HepG2 (cell line): ENCODE data around the gene KHNYN. TPM values are rescaled to one million over a fixed set of nuclear protein-coding genes. Genes with fewer than 3 reads are reported as not detected.

Experiments
- ARID4A ChIP-seq: sonication (generic); formaldehyde crosslinking; IDR thresholded peaks from 2 replicates; pipeline ENCODE4 v1.5.0; 2020; ENCODE audit warnings: mild to moderate bottlenecking, missing genetic modification reagents, borderline replicate concordance
- ATF4 ChIP-seq, 2 experiments: fragments of 450-650 bp in 1 of 2; sonication (generic) in 1 of 2; formaldehyde crosslinking; IDR thresholded peaks; 2 replicates each; pipeline versions ENCODE4 v1.5.0 to v1.8.0; 2020 to 2022; ENCODE audit warnings: mild to moderate bottlenecking in 1 of 2, missing genetic modification reagents in 1 of 2
- CBX5 ChIP-seq: sonication (generic); formaldehyde crosslinking; IDR thresholded peaks from 2 replicates; pipeline ENCODE4 v1.4.0; 2020; ENCODE audit warnings: missing genetic modification reagents, borderline replicate concordance
- CENPX ChIP-seq: sonication (generic); formaldehyde crosslinking; IDR thresholded peaks from 2 replicates; pipeline ENCODE4 v1.9.0; 2021; ENCODE audit warnings: mild to moderate bottlenecking, missing genetic modification reagents, moderate library complexity
- DRAP1 ChIP-seq: IDR thresholded peaks from 2 replicates; pipeline ENCODE4 v1.6.1; 2016; ENCODE audit warnings: missing genetic modification reagents, missing compliant biosample characterization
- HMG20B ChIP-seq: conservative IDR thresholded peaks from 2 replicates; pipeline ENCODE4 v1.6.1; 2016; ENCODE audit warnings: missing genetic modification reagents, missing compliant biosample characterization
- KDM2A ChIP-seq: sonication (generic); formaldehyde crosslinking; IDR thresholded peaks from 2 replicates; pipeline ENCODE4 v1.4.0; 2020; ENCODE audit warnings: low read depth, missing genetic modification reagents, borderline replicate concordance
- MBNL3 ChIP-seq: fragments of 250-450 bp; sonication (Bioruptor Pico); conservative IDR thresholded peaks from 2 replicates; pipeline ENCODE4 v1.8.0; 2022; ENCODE audit warnings: mild to moderate bottlenecking, inconsistent platforms
- MTA1 ChIP-seq: sonication (generic); formaldehyde crosslinking; IDR thresholded peaks from 2 replicates; pipeline ENCODE4 v1.4.0; 2020; ENCODE audit warnings: missing genetic modification reagents, mild to moderate bottlenecking, borderline replicate concordance
- NFKB2 ChIP-seq: sonication (generic); formaldehyde crosslinking; IDR thresholded peaks from 2 replicates; pipeline ENCODE4 v1.4.0; 2020; ENCODE audit warnings: missing genetic modification reagents, borderline replicate concordance
- PAWR ChIP-seq: sonication (generic); formaldehyde crosslinking; IDR thresholded peaks from 2 replicates; pipeline ENCODE4 v1.4.0; 2020; ENCODE audit warnings: missing genetic modification reagents, mild to moderate bottlenecking, borderline replicate concordance
- PPARG ChIP-seq: conservative IDR thresholded peaks from 2 replicates; pipeline ENCODE4 v1.6.1; 2016; ENCODE audit warnings: missing biosample characterization, missing genetic modification reagents
- RCOR2 ChIP-seq: IDR thresholded peaks from 2 replicates; pipeline ENCODE4 v1.6.1; 2016; ENCODE audit warnings: missing biosample characterization, missing genetic modification reagents
- SOX5 ChIP-seq: IDR thresholded peaks from 2 replicates; pipeline ENCODE4 v1.6.1; 2016; ENCODE audit warnings: borderline replicate concordance
- SRSF4 ChIP-seq: fragments of 200-400 bp; formaldehyde crosslinking; IDR thresholded peaks from one replicate; pipeline ENCODE4 v1.6.1; 2018; ENCODE audit warnings: mild to moderate bottlenecking, low read depth, low read length, moderate library complexity; ENCODE audit not compliant: poor library complexity, severe bottlenecking
- STAT5B ChIP-seq: sonication (generic); formaldehyde crosslinking; IDR thresholded peaks from 2 replicates; pipeline ENCODE4 v1.4.0; 2020; ENCODE audit warnings: missing genetic modification reagents
- TAF1 ChIP-seq: sonication (generic); formaldehyde crosslinking; IDR thresholded peaks from 2 replicates; pipeline ENCODE4 v1.4.0; 2020; ENCODE audit warnings: missing genetic modification reagents
- TERF1 ChIP-seq: sonication (generic); formaldehyde crosslinking; IDR thresholded peaks from 2 replicates; pipeline ENCODE4 v1.8.0; 2022; ENCODE audit warnings: mild to moderate bottlenecking, missing genetic modification reagents, moderate library complexity
- ZBTB42 ChIP-seq: sonication (generic); formaldehyde crosslinking; IDR thresholded peaks from 2 replicates; pipeline ENCODE4 v1.5.0; 2020; ENCODE audit warnings: mild to moderate bottlenecking, missing genetic modification reagents
- ZFP91 ChIP-seq: sonication (generic); formaldehyde crosslinking; IDR thresholded peaks from 2 replicates; pipeline ENCODE4 v1.9.0; 2022; ENCODE audit warnings: missing genetic modification reagents, mild to moderate bottlenecking, borderline replicate concordance
- ZNF143 ChIP-seq: sonication (generic); formaldehyde crosslinking; IDR thresholded peaks from 2 replicates; pipeline ENCODE4 v1.4.0; 2020; ENCODE audit warnings: missing genetic modification reagents
- ZNF282 ChIP-seq: fragments of 450-650 bp; IDR thresholded peaks from 2 replicates; pipeline ENCODE4 v1.6.1; 2018; ENCODE audit not compliant: partially characterized antibody
- ZSCAN30 ChIP-seq: sonication (generic); formaldehyde crosslinking; IDR thresholded peaks from 2 replicates; pipeline ENCODE4 v1.5.0; 2020; ENCODE audit warnings: mild to moderate bottlenecking, missing genetic modification reagents
- polyA plus RNA-seq, 8 experiments: library from polyadenylated mRNA; depleted of rRNA in 3 of 8; stranded (reverse) in 7 of 8; unstranded in 1 of 8; fragments of >200 nt; fragmentation: Illumina TruSeq in 4 of 8; extraction: Trizol in 4 of 8; gene quantifications; 2 replicates each; pipeline versions ENCODE4 v1.2.1 to v1.2.3, GENCODE V29; 2011 to 2016; ENCODE audit warnings: low read depth in 4 of 8, missing spikeins in 1 of 8, mixed read lengths in 1 of 8; ENCODE audit not compliant: insufficient read depth in 1 of 8
- total RNA-seq, 5 experiments: library from RNA; depleted of rRNA; stranded (reverse); fragments of >200 nt; fragmentation: Illumina TruSeq; extraction: Trizol; gene quantifications; 2 replicates each; pipeline ENCODE4 v1.2.3, GENCODE V29; 2016; ENCODE audit warnings: low read depth in 1 of 5

The KHNYN gene
- total and polyA plus RNA-seq, 2 of the 13 experiments (the other 11 are each of a cell fraction or from before 2014, with no cell fraction given), result 52.8 to 75.7 TPM

GRCh38 chr14:24430143-24430681 lies 458 bp downstream of the KHNYN start (continued):
- peak; percentile 40 for TF ChIP-seq ARID4A (CRISPR knock-in tag)
- no peak; the same call in 1 of the 2 replicates for TF ChIP-seq RCOR2 (CRISPR knock-in tag)
- no peak for TF ChIP-seq ZBTB42
- TF ChIP-seq MBNL3 (CRISPR knock-in tag), result no peak
- no peak for TF ChIP-seq PAWR (CRISPR knock-in tag)
- no peak for TF ChIP-seq SRSF4
- TF ChIP-seq CENPX, result no peak
- TF ChIP-seq CBX5 (CRISPR knock-in tag), result peak; percentile 61; the same call in 1 of the 2 replicates
- no peak for TF ChIP-seq DRAP1 (CRISPR knock-in tag)
- no peak for TF ChIP-seq ZNF143 (CRISPR knock-in tag)
- TF ChIP-seq HMG20B (CRISPR knock-in tag), result no peak
- TF ChIP-seq TAF1 (CRISPR knock-in tag), result no peak
- no peak for TF ChIP-seq PPARG
- no peak for TF ChIP-seq MTA1 (CRISPR knock-in tag)
- TF ChIP-seq TERF1 (CRISPR knock-in tag), result no peak
- no peak for TF ChIP-seq ZFP91
- no peak for TF ChIP-seq KDM2A (CRISPR knock-in tag)
- TF ChIP-seq STAT5B (CRISPR knock-in tag), result no peak
- TF ChIP-seq NFKB2 (CRISPR knock-in tag), result no peak; the same call in 1 of the 2 replicates
- no peak for TF ChIP-seq ZSCAN30 (CRISPR knock-in tag)
- no peak for TF ChIP-seq ZNF282
- TF ChIP-seq ATF4 (CRISPR knock-in tag; IDR thresholded peaks at IDR 0.05), result no peak
- TF ChIP-seq SOX5 (CRISPR knock-in tag), result peak; percentile 36; the same call in 1 of the 2 replicates
